ENCODE data around the gene TBC1D12.

- TF ChIP-seq CTCF (IDR thresholded peaks at IDR 0.05 in 4 of 5, conservative IDR thresholded peaks at IDR 0.05 in 1 of 5) (no peak), POLR2A (IDR thresholded peaks at IDR 0.05) (no peak)
Measured at GRCh38 chr10:94417321-94417720, 15.0 kb downstream of the TBC1D12 start.

Measured in gastrocnemius medialis (tissue), 4 donors.